Nucleus accumbens (tissue), 56 donors: ENCODE results near the gene TMTC1.
A peak's percentile ranks its signal among the peaks of the same experiment; 100 is the strongest.

ENCODE experiments used
- DNase-seq, 56 donors: peaks; one replicate each; lab custom pipeline; 2025; lab: John Stamatoyannopoulos, UW

TMTC1 gene

DNA sequence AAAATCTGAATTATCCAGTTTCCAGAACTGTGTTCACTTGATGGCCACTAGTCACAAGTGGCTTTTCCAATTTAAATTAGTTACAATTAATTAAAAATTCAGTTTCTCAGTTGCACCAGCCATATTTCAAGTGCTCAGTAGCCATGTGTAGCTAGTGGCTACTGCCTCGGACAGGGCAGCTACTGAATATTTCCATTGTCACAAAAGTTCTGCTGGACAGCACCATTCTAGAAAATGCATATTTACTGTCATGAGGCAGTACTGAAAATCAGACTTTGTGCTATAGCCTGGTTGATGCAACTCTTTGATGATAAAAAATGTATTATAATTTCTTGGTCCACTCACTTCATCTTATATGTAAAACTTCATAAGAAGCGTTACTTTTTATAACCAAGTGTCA lies 274.8 kb downstream of the TMTC1 start:
- DNase-seq: no peak

DNA sequence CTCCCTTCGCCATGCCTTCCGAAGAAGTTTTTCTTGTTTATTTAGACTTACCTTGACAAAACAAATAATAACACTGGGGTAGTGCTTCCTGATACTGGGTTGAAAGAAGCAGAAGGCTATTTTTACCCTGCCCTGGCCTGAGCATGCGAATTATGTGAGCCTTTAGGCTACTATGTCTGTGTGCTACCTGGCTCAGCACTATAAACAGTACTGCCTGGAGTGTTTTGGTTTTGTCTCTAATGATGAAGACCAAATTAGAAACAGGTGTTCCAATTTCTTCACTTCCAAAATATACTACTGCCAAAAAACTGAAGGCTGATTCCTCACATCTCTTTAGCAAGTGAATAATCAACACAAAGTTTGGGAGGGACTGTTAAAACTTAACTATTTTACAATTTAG lies 278.6 kb downstream of the TMTC1 start:
- no peak for DNase-seq

DNA sequence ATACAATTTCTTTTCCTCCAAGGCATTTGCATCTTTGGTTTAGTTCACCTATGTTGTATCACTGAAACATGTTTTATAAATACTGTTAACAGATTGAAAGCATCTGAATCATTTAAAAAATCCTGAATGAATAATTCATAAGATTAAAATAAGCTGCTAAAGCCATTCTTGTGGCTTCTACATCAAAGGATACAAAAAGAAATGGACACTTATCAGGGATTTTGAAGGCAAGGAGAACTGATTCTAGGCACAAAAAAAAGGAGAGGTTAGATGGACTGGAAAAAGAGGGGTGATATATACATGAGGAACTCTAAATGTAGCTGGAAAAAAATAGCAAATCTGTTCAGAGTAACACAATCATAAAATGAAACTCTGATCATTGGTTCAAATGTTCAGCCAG lies 280.5 kb downstream of the TMTC1 start:
- no peak for DNase-seq

DNA sequence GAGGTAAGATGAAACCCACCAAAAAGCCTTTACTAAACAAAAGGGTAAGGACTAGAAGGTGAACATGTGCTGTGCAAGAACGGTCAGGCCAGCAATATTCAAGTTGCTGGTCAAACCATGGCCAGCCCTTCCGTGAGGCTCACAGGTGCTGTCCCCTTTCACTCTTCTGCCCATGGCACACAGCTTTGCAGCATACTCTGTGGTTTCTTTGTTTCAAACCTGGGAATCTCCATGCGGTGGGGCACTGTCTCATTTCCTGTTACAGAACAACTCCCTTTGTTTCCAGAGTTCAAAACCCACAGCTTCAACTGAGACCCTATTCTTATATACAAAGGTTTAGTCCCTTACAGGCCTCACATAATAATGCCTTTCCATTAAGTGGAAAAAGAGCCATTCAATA lies 284.5 kb downstream of the TMTC1 start:
- DNase-seq: no peak

DNA sequence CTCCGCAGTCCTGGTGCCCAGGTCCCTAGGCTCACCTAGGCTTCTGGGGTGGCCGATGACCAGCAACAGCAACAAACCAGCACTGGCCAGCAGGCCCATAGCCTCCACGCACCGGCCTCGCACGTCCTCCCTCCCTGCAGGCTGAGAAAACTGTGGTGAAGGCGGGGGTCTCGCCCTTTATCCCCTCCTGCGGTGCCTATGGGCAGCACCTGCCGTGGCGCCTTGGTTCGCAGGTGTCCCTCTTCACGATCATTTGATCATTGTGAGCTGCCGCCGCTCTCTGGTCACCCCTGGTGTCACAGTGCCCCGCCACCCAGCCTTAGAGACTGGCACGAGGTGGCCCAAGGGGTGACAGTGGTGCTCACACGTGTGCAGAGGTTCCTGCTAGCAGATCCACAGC lies 286.2 kb downstream of the TMTC1 start, which contains the start of gene OVCH1:
OVCH1 (minus strand) TSS at position 99 of the 400 bp plus-strand sequence; CDS start at position 99, 0 bp downstream.
- DNase-seq: no peak

DNA sequence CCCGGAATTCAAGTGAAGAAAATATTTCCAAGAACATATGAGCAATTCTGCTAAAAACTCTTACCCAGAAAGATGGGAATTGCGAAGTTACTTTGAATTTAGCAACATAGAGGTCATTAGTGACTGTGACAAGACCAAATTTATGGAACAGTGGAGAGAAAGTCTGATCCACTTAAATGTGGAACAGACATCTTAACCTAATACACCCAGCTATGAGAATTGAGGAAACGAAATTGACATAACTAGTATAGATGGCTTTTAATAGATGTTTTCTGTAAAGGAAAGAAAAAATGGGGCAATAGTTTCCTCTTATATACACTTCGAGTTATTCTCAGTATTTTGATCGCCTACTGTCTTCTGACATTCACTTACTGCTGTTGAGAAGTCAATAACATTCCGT lies 290.9 kb downstream of the TMTC1 start:
- no peak for DNase-seq

DNA sequence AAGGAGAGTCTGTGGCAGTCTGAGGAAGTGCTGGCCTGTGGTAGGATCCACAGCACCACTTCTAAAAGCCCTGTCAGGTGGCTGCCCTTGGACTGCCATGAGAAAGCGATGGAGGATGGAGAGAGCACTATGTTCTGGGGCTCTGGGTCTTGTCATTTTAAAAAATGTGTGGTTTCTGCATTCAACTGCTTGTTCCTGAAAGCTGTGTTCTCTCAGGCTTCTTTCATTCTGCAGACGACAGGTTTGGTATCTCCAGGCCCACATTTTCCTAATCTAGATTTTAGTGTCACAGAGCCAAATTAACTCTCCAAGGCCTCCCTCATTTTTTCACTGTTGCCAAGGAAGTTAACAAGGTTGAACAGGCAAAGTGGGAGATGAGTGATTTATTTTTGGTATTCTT lies 296.8 kb downstream of the TMTC1 start:
- peak in 5 of 56 donors; percentile 3 to 23 (median 14) for DNase-seq

DNA sequence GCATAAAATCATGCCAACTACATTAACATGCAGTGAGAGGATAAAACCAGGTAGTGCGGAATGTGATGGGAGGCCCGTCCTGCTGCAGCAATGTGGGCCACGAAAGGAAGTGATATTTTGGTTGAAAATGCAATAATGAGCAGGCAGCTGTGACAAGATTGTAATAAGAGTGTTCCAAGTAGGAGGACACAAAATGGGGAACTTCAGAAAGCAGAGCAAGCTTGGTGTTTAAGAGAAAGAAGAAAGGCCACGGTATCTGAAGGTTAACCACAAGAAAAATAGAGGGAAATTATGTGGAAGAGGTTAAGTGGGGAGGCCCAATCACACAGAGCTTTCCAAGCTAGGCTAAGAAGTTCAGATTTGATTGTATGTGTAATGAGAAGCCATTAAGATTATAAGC lies 320.5 kb downstream of the TMTC1 start:
- DNase-seq: no peak

DNA sequence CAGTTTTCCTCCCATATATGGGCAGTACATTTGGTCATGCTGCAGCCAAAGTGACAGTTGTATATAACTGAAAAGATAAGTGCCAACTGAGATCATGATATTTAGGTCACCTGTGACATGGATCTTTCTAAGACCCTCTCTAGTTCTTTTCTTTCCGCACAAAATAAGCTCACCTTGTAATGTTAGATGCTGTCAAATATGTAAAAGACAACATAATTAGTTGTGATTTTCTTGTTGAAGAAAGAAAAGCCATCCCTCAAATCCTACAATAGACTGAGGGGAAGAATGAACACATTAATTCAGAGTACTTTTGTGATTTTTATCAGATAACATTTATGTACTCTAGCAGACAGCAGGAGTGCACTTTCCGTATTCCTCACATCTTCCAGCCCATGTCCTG lies 323.7 kb downstream of the TMTC1 start:
- no peak for DNase-seq

DNA sequence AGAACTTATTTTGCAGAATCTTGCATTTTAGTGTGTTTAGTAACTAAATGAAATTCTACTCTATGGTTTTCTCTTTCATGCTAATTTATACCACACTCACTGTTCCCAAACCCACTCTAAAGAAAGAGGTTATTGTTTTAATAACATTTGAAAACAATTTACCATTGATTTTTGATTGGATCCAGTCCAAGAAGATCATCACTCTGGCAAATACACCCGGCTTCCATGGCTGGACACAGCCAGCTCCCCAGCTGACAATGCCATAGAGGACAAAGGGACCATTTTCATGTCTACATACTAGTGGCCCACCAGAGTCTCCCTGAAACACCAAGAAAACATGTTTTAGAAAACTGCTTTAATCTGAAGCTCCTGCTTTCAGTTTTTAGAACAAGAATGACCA lies 328.7 kb downstream of the TMTC1 start:
- peak in 50 of 56 donors; percentile 4 to 76 (median 46) for DNase-seq

DNA sequence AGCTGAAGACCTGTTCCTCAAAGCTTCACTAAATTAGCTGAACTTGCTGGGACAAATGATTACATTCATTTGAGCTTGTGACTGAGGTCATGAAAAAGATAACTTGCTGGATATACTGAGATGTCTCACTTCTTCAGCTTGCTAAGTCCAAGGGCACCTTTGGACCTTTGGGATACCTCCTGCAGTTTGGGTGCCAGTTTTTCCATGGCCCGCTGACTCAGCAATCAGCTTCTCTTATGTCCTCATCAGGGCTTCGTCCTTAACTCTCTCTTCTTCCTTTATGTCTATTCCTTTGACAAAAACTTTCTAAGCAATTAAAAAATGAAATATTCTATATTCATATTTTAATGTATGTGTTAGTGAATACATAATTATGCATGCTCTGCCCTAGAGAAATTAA lies 331.9 kb downstream of the TMTC1 start:
- DNase-seq: no peak
